GM18517 (cell line): ENCODE measurements around the gene CBL.

ENCODE experiments used
- ATAC-seq: cut with Tn5 transposase; IDR thresholded peaks from one replicate; pipeline ENCODE4 v1.9.1; 2021; ENCODE audit warnings: mild to moderate bottlenecking, moderate library complexity; ENCODE audit not compliant: unreplicated experiment

The CBL gene

DNA sequence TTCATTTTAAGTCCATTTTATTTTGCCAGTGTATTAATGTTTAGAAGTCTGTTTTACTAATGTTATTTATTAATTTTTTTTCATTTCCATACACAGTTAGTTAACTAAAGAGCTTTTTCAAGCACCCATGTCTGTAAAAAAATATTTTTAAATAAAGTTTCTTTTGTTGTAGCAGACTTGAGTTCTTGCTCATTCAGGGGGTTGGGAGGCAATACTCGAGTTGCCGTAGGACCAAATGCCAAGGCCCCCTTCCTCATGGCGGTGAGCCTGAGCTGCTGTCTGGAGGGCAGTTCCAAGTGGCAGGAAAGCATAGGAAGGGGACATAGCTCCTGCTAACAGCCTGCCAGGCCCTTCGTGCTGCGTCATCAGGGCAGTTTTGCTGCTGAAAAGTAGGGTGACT, 101.8 kb downstream of the CBL start:
- no peak for ATAC-seq

DNA sequence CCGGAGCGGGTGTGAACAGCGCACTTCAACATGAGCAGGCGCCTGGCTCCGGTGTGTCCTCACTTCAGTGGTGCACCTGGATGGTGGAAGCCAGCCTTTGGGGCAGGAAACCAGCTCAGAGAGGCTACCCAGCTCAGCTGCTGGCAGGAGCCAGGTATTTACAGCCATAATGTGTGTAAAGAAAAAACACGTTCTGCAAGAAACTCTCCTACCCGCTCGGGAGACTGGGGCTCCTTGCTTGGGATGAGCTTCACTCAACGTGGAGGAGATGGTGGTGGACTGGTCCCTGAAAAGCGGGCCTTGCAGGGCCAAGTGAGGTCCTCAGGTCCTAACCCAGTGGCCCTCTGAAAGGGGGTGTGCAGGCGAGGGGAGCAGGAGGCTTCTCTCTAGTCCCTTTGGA, 103.3 kb downstream of the CBL start:
- no peak for ATAC-seq

GRCh38 chr11:119309953-119310681, 104.0 kb downstream of the CBL start:
- ATAC-seq, result no peak

DNA sequence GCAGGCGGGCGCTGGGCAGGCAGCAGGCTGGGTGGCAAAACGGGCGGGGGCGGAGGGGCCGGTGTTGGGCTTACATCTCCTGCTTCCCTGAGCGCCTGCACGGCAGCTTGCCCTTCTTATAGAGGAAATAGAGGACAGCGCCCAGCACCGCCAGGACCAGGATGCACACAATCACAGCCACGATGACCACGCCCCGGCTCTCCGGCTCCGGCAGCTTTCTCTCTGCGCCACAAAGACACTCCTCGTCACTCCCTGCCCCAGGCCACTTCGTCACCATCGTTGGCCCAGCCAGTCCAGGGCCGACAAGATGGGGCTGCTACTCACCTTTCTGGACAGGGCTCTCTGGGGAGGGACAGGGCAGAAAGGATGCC, 104.5 kb downstream of the CBL start:
- no peak for ATAC-seq

- ATAC-seq, result no peak
Observed at GRCh38 chr11:119314726-119315125, 108.6 kb downstream of the CBL start.

- ATAC-seq, result no peak
Observed at GRCh38 chr11:119315131-119316015, 109.2 kb downstream of the CBL start.

DNA sequence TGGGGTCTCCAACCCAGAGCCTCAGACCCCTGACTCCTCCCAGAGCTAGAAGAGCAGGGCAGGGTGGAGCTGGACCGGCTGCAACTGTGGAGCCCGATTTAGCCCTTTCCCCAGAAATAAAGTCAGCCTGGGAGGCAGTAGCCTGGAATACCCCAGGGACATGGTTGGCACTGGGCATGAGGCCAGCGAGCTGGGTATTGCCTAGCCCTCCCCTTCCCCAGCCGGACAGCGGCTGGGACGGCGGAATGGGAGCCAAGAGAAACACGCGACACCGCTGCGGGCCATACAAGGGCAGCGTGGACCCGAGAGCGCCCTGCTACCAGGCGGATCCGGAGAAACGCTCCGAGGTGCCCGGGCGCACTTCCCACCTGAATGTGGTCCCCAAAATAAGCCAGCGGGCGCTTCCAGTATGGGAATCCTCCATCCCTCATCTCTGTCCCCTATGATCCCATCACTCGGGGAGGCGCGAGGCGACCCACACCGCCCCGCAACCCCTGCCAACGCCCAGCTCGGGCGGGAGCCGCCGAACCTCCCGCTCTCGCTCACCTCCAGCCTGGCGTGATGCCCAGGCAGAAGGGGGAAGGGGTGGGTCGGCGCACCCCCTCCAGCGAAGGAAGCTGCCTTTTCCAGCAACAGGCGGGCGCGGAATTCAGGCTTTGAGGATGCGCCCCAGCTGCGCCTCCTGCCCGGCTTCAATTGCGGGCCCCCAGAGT, 110.0 kb downstream of the CBL start:
- no peak for ATAC-seq

GRCh38 chr11:119316729-119317591, 110.8 kb downstream of the CBL start, which contains the start of gene MCAM:
MCAM (minus strand) TSS chr11:119317130; CDS start chr11:119317101, 29 bp downstream.
- ATAC-seq, result no peak

GRCh38 chr11:119317592-119318239, 111.6 kb downstream of the CBL start:
- ATAC-seq, result no peak

GRCh38 chr11:119318240-119319135, 112.3 kb downstream of the CBL start:
- ATAC-seq, result no peak

GRCh38 chr11:119319136-119319699, 113.1 kb downstream of the CBL start:
- no peak for ATAC-seq

DNA sequence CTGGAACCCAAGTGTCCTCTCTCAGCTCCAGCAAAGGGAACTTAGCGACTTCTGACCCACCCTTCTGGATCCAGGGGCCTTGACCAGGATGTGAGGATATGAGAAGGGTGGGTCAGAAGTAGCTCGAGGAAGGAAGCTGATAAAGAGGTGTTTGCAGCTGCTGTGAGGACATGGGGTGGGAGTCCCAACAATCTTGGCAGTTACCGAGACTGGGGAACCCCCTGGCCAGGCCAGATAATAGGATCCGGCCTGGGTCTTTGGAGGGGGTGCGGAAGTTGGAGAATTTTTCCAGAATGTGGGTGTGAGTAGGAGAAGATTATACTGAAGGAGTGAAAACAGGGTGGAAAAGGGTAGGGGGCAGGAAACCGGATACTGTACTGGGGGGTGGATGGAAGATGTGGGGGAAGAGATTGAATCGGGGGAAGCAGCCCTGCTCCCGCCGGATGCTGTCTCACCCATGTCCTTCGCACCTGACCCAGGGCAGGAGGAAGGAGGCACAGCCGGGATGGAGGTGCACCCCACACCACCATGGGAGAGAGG, 113.6 kb downstream of the CBL start:
- no peak for ATAC-seq

GRCh38 chr11:119320240-119320775, 114.2 kb downstream of the CBL start:
- ATAC-seq, result no peak

- ATAC-seq, result no peak
Observed at GRCh38 chr11:119320776-119321524, 114.8 kb downstream of the CBL start.

GRCh38 chr11:119322360-119322739, 116.2 kb downstream of the CBL start:
- ATAC-seq, result no peak

GRCh38 chr11:119322921-119323531, 116.9 kb downstream of the CBL start:
- ATAC-seq, result no peak

DNA sequence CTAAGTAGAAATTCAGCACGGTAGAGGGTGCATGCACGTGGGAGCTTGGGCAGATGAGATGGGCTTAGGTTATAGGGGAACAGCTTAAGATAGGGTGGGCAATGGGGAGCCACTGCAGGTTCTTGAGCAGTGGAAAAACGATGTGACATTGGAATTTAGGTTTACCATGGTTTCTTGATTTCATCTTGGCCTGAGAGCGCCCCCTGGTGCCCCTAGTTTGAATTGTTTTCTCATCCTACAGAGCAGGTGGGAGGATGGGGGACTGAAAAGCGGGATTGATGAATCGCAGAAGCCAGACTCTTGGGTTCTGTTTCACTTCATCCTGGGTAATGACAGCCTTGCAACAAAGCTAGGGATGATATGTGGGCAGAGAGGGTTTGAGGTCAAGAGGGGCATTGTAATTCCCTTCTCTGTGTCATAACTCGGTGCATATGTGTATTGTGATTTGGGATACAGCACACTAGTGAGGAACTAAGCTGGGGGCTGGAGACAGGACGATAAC, 117.4 kb downstream of the CBL start:
- ATAC-seq, result no peak
